ENCODE measurements around the gene LMBR1.
A peak's percentile ranks its signal among the peaks of the same experiment; 100 is the strongest.
"Not testable (repeated sequence)": the region's sequence is repeated elsewhere in the genome, so short reads cannot be mapped to it uniquely, and the experiment has no call there.

The LMBR1 gene

DNA sequence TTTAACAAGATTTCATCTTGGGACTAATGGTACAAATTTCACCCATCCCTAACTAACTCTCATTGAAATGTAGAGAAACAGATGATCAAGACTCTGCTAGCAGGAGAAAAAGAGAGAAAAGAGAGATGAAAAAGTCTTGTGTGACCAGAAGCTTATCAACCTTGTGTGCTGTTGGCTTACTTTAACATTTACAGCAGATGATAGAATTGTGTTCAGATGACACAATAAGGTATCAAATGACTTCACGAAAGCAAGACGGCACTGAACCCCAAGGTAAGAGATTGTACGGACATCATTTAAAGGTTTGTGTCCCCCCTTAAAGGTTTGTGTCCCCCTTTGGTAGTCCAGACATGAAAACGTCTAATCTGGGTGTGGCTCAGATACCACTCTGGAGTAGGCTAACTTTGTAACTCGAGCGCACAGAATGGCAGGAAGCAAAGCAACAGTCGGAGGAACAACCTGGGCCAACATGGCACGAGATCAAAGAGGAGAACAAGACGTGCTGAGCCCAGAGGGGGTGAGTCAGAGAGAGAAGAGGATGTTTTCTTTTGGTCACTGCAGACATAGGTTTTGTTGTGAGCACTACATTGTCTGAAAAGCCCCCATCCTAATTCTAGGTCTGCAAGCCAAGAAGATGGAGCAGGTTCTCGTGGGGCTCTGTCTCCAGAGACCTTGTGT lies 10.4 kb upstream of the LMBR1 start:
- TF ChIP-seq PAX5 (IDR thresholded peaks at IDR 0.05; ENCODE audit: insufficient read depth, low read length, severe bottlenecking): no peak
- DNase-seq (ENCODE audit: insufficient read length, low spot score) (no peak), FAIRE-seq (no peak)

DNA sequence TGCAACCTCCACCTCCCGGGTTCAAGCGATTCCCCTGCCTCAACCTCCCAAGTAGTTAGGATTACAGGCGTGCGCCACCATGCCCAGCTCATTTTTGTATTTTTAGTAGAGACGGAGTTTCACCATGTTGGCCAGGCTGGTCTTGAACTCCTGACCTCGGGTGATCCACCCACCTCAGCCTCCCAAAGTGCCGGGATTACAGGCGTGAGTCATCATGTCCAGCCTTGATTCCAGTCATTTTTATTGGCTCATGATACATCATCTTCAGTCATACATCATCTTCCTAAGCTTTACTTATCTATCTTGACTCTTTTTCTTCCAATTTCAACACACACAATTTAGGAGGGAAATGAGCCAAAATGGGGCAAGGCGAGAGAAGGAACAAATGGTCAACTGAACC lies 7.1 kb upstream of the LMBR1 start:
- FAIRE-seq; DNase-seq (ENCODE audit: insufficient read length, low spot score): not testable (repeated sequence)

DNA sequence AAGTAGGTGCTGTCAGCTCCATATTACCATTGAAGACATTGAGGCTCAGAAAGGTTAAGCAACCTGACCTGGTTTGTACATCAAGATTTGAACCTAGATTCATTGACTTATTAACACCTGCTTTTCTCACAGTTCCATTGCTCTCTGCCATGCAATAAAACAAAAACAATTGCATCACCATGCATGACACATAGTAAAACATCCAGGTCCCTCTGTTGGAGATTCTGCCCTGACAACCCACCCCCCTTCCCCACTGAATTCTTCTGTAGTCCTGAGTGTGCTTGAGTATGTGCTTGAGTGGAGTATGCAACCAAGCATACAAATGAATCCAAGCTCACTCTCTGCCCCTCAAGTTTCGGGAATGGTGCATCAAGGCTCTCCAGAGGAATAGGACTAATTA lies 6.0 kb upstream of the LMBR1 start:
- DNase-seq (ENCODE audit: insufficient read length, low spot score): no peak
- no peak for FAIRE-seq
- TF ChIP-seq POLR2A (IDR thresholded peaks at IDR 0.05; ENCODE audit: low read depth, low read length) (no peak), PAX5 (IDR thresholded peaks at IDR 0.05; ENCODE audit: insufficient read depth, low read length, severe bottlenecking) (no peak), TAF1 (IDR thresholded peaks at IDR 0.05; ENCODE audit: low read depth, low read length) (no peak), SPI1 (IDR thresholded peaks at IDR 0.05; ENCODE audit: low read depth, low read length) (no peak), POU2F2 (IDR thresholded peaks at IDR 0.05; ENCODE audit: low read depth, low read length) (no peak), POLR2AphosphoS5 (IDR thresholded peaks at IDR 0.05; ENCODE audit: low read depth, low read length) (no peak)

GRCh38 chr7:156897673-156898072 lies 4.7 kb upstream of the LMBR1 start:
- no peak for FAIRE-seq

DNA sequence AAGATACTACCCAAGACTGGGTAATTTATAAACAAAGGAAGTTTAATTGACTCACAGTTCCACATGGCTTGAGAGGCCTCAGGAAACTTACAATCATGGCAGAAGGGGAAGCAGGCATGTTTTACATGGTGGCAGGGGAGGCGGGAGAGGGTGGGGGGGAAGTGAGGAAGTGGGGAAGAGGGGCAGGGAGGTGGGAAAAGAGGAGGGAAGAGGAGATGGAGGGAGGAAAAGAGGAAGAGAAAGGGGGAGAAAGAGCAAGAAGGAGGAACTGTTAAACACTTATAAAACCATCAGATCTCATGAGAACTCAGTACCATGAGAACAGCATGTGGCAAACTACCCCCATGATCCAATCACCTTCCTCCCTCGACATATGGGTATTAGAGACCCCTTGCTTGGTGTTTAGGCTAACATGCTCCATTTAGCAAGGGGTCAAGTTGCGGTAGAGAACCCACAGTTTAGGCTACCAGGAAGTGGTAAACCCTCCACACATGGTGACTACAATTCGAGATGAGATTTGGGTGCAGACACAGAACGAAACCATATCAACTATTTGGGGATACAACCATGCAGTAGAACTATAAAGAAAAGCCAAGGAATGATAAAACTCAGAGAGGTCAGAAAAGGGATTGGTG lies 3.5 kb upstream of the LMBR1 start:
- FAIRE-seq (peak; percentile 76), DNase-seq (ENCODE audit: insufficient read length, low spot score) (no peak)
- TF ChIP-seq SPI1 (IDR thresholded peaks at IDR 0.05; ENCODE audit: low read depth, low read length) (peak; percentile 40), POLR2AphosphoS5 (IDR thresholded peaks at IDR 0.05; ENCODE audit: low read depth, low read length) (no peak), POLR2A (IDR thresholded peaks at IDR 0.05; ENCODE audit: low read depth, low read length) (no peak), PAX5 (IDR thresholded peaks at IDR 0.05; ENCODE audit: insufficient read depth, low read length, severe bottlenecking) (no peak), POU2F2 (IDR thresholded peaks at IDR 0.05; ENCODE audit: low read depth, low read length) (no peak), TAF1 (IDR thresholded peaks at IDR 0.05; ENCODE audit: low read depth, low read length) (no peak)

More at GRCh38 chr7:156897673-156898072, 4.7 kb upstream of the LMBR1 start:
- TF ChIP-seq POU2F2 (IDR thresholded peaks at IDR 0.05; ENCODE audit: low read depth, low read length) (no peak), POLR2AphosphoS5 (IDR thresholded peaks at IDR 0.05; ENCODE audit: low read depth, low read length) (no peak), POLR2A (IDR thresholded peaks at IDR 0.05; ENCODE audit: low read depth, low read length) (no peak), PAX5 (IDR thresholded peaks at IDR 0.05; ENCODE audit: insufficient read depth, low read length, severe bottlenecking) (no peak), SPI1 (IDR thresholded peaks at IDR 0.05; ENCODE audit: low read depth, low read length) (no peak), TAF1 (IDR thresholded peaks at IDR 0.05; ENCODE audit: low read depth, low read length) (no peak)
- no peak for DNase-seq (ENCODE audit: insufficient read length, low spot score)

DNA sequence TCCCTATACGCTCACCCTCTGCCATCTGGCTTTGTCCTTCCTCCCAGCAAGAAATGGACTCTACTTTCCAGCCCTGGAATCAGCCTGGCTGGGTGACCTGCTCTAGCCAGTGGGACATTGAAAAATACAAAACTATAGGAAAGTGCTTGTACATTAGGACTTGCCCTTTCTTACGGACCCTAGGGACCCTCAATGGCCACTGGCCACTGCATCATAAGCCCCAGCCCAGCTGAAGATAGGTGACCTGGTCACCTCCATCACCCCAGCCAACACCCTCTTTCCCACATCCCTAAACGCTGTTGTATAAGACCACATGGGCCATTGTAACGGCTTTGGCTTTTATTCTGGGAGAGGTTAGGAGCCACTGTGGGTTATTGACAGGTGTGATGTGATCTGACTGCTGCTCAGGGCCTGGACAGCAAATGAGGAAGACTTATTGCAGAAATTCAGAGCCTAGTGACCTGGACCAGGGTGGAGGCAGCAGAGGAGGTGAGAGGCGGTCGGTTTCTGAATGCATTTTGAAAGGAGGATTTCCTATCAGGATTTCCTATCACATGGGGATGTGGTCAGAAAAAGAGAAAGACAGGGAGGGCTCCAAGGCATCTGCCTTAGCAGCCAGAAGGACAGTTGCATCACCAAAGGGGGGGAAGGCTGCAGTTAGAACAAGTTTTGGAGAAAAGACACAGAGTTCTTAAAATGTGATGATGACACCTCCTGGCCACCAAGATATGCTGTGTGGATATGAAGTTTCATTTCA lies 2.2 kb upstream of the LMBR1 start:
- DNase-seq (ENCODE audit: insufficient read length, low spot score) (no peak), FAIRE-seq (no peak)
- no peak for TF ChIP-seq POLR2A (IDR thresholded peaks at IDR 0.05; ENCODE audit: low read depth, low read length)
- no peak for TF ChIP-seq POLR2AphosphoS5 (IDR thresholded peaks at IDR 0.05; ENCODE audit: low read depth, low read length)
- TF ChIP-seq POU2F2 (IDR thresholded peaks at IDR 0.05; ENCODE audit: low read depth, low read length): no peak
- no peak for TF ChIP-seq PAX5 (IDR thresholded peaks at IDR 0.05; ENCODE audit: insufficient read depth, low read length, severe bottlenecking)
- no peak for TF ChIP-seq SPI1 (IDR thresholded peaks at IDR 0.05; ENCODE audit: low read depth, low read length)
- TF ChIP-seq TAF1 (IDR thresholded peaks at IDR 0.05; ENCODE audit: low read depth, low read length): no peak

DNA sequence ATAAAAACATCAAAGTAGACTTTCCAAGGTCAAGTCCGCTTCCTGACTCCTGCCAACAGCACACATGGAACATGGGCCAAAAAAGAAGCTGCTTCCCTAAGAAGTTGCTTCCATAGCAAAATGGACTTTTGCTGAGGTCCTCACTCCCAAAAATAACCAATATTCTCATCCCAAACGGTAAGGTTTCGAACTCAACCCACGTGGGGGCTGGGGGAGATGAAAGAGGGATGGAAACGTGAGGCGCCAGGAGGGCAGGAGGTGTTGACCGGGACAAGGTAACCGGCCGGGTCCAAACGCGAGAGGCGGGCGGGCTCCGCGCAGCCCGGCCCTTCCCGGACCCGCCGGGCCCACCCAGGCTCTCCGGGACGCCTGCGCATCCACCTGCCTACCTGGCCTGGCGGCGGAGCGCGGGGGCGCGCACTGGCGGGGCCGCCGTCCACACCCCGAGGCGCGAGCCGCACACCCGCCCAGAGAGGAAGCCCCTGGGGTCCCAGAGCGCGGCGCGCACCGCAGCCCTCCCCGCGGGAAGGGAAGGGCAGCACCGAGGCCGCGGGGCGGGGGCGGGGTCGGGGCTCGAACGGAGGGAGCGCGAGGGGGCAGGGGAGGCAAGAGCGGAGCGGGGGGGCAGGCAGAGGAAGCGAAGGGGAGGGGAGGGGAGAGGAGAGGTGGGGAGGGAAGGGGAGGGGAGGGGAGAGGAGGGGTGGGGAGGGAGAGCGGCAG lies 742 bp downstream of the LMBR1 start:
- DNase-seq (ENCODE audit: insufficient read length, low spot score): peak; percentile 50
- FAIRE-seq: peak; percentile 56
- TF ChIP-seq POLR2AphosphoS5 (IDR thresholded peaks at IDR 0.05; ENCODE audit: low read depth, low read length) (no peak), SPI1 (IDR thresholded peaks at IDR 0.05; ENCODE audit: low read depth, low read length) (no peak), TAF1 (IDR thresholded peaks at IDR 0.05; ENCODE audit: low read depth, low read length) (no peak), POU2F2 (IDR thresholded peaks at IDR 0.05; ENCODE audit: low read depth, low read length) (no peak), POLR2A (IDR thresholded peaks at IDR 0.05; ENCODE audit: low read depth, low read length) (no peak), PAX5 (IDR thresholded peaks at IDR 0.05; ENCODE audit: insufficient read depth, low read length, severe bottlenecking) (no peak)

DNA sequence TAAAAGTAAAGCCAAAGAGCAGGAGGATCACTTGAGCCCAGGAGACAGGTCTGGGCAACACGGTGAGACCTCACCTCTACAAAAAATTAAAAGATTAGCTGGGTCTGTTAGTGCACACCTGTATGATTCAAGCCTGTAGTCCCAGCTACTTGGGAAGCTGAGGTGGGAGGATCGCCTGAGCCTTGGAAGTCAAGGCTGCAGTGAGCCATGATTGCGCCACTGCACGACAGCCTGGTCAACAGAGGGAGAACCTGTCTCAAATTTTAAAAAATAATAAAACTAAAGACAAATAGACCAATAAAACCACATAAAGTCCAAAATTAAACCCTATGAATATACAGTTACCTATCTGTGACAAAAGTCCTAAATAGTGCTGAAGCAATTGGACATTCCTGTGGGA lies 3.2 kb downstream of the LMBR1 start:
- TF ChIP-seq POU2F2 (IDR thresholded peaks at IDR 0.05; ENCODE audit: low read depth, low read length) (no peak), PAX5 (IDR thresholded peaks at IDR 0.05; ENCODE audit: insufficient read depth, low read length, severe bottlenecking) (no peak), TAF1 (IDR thresholded peaks at IDR 0.05; ENCODE audit: low read depth, low read length) (no peak), SPI1 (IDR thresholded peaks at IDR 0.05; ENCODE audit: low read depth, low read length) (no peak), POLR2AphosphoS5 (IDR thresholded peaks at IDR 0.05; ENCODE audit: low read depth, low read length) (no peak), POLR2A (IDR thresholded peaks at IDR 0.05; ENCODE audit: low read depth, low read length) (no peak)
- FAIRE-seq (no peak), DNase-seq (ENCODE audit: insufficient read length, low spot score) (no peak)

DNA sequence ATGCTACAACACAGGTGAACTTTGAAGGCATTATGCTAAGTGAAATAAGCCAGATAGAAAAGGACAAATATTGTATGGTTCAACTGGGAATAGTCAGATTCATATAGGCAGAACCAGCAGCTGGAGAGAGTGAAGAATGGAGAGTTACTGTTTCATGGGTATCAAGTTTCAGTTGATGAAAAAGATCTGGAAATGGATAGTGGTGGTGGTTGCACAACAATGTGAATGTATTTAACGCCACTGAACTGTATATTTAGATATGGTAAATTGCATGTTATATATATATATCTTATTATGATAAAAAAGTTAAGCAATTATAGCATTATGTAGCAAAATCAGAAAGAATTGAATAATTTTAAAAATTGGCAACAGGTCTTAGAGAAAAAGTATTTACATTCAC lies 3.9 kb downstream of the LMBR1 start:
- FAIRE-seq (no peak), DNase-seq (ENCODE audit: insufficient read length, low spot score) (no peak)

More for the DNA sequence above, 3.9 kb downstream of the LMBR1 start:
- TF ChIP-seq POU2F2 (IDR thresholded peaks at IDR 0.05; ENCODE audit: low read depth, low read length): no peak
- TF ChIP-seq PAX5 (IDR thresholded peaks at IDR 0.05; ENCODE audit: insufficient read depth, low read length, severe bottlenecking): no peak
- no peak for TF ChIP-seq TAF1 (IDR thresholded peaks at IDR 0.05; ENCODE audit: low read depth, low read length)
- TF ChIP-seq SPI1 (IDR thresholded peaks at IDR 0.05; ENCODE audit: low read depth, low read length): no peak
- no peak for TF ChIP-seq POLR2AphosphoS5 (IDR thresholded peaks at IDR 0.05; ENCODE audit: low read depth, low read length)
- no peak for TF ChIP-seq POLR2A (IDR thresholded peaks at IDR 0.05; ENCODE audit: low read depth, low read length)

Data from GM12891 (cell line).